Activated T-cell treated with anti-CD3 and anti-CD28 coated beads, Interleukin-2, amount 50 U/mL, for 72 hours (primary cell): ENCODE data around the gene TWIST1. TPM values are rescaled to one million over a fixed set of nuclear protein-coding genes. Genes with fewer than 3 reads are reported as not detected.

Experiments
- total RNA-seq, 2 donors: library from RNA; stranded (reverse); gene quantifications; one replicate each; pipeline ENCODE4 v1.2.3, GENCODE V29; 2022

Gene TWIST1
- total RNA-seq, 2 donors from 2014 or later = 0.48 to 6.5 TPM

Other genes with a start within 250 kb of the TWIST1 start
- not detected for gene FERD3L, start 27.8 kb upstream of the TWIST1 start, total RNA-seq